ENCODE results near the gene NDUFV2.

NDUFV2 gene

DNA sequence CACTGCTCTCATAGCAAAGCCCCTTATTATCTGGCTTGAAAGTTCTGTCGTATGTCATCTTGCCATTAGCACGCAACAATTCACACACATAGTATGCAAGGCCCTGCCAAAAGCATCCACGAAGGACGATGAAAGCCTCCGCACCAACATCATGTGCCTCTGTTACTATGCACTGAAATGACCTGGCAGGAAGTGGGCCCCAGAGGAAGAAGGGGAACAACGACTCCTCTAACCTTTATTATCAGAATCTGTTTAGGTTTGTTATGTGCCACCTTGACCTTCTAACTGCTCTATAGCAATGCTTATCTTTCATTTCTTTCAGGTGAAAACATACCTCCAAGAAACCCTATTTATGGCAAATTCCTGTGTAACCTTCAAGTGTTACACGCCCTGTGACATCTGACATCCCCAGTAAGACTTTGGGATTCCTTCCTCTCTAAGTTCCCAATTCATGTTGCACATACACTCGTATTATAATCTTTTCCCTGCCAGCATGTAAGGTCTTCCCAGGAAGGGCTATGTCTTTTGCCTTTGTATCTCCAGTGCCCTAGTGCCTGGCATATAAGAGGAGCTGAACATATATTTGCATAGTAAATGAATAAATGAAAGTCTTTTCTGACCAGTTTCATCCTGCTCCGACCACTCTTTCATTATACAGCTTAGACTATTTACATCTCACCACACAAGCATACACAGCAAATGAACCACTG, 7.0 kb upstream of the NDUFV2 start:
- Histone ChIP-seq H3K36me3 (ENCODE audit: insufficient read depth, low read length) (no peaks in the 10 kb centered on the region), H2AFZ (ENCODE audit: low read depth, low read length) (peak overlapping the region; percentile 69), H3K4me1 (ENCODE audit: insufficient read depth, low read length) (peaks cover 25% of the 10 kb centered on the region), H3K27me3 (ENCODE audit: insufficient read depth, low read length) (no peaks in the 10 kb centered on the region), H3K4me3 (ENCODE audit: low read length) (no peak overlapping the region), H3K9me3 (ENCODE audit: low read length) (no peaks in the 10 kb centered on the region)

DNA sequence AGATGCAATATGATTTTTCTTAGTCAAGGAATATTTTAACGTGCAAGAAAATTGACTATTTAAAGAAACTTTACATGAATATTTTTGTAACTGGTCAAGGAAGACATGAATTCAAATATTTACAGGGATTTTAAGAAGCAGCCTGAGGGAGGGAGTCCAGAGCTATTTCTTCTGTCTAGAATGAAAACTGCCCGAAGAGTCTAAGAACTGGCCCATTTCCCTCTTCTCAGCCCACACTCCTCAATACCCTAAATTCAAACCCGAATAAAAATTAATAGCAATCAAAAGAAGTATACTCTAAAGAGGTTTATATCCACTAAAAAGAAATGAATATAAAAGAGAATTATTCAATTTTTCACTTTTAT, 6.5 kb upstream of the NDUFV2 start:
- Histone ChIP-seq H3K36me3 (ENCODE audit: insufficient read depth, low read length) (no peaks in the 10 kb centered on the region), H3K4me1 (ENCODE audit: insufficient read depth, low read length) (peaks cover 25% of the 10 kb centered on the region), H3K27me3 (ENCODE audit: insufficient read depth, low read length) (no peaks in the 10 kb centered on the region), H3K4me3 (ENCODE audit: low read length) (no peak overlapping the region), H2AFZ (ENCODE audit: low read depth, low read length) (peak overlapping the region; percentile 69), H3K9me3 (ENCODE audit: low read length) (no peaks in the 10 kb centered on the region)

GRCh38 chr18:9096685-9097084, 5.8 kb upstream of the NDUFV2 start:
- Histone ChIP-seq H3K27me3 (ENCODE audit: insufficient read depth, low read length) (no peaks in the 10 kb centered on the region), H2AFZ (ENCODE audit: low read depth, low read length) (no peak overlapping the region), H3K36me3 (ENCODE audit: insufficient read depth, low read length) (no peaks in the 10 kb centered on the region), H3K4me3 (ENCODE audit: low read length) (no peak overlapping the region), H3K4me1 (ENCODE audit: insufficient read depth, low read length) (peaks cover 25% of the 10 kb centered on the region), H3K9me3 (ENCODE audit: low read length) (no peaks in the 10 kb centered on the region)

DNA sequence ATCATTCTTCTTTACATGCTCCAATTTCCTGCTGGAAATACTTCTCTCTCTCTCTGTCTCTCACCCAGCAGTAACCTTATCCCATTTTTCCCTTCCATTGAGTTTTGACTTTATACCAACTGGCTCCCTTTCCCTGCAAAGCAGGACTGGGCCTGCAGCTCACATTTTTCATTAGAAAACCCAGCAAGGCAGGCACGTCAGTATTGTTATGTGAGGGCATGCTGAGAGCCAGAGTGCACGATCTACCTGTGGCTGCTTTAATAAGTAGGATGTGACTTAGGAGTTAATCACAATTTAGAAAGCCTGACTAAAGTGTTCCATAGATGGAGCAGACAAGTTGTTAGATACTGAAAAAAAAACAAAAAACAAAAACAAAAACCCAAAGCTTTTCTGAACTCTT, 5.2 kb upstream of the NDUFV2 start:
- Histone ChIP-seq H3K27me3 (ENCODE audit: insufficient read depth, low read length) (no peaks in the 10 kb centered on the region), H3K4me3 (ENCODE audit: low read length) (no peak overlapping the region), H3K9me3 (ENCODE audit: low read length) (no peaks in the 10 kb centered on the region)

GRCh38 chr18:9100796-9101195, 1.7 kb upstream of the NDUFV2 start:
- Histone ChIP-seq H3K27me3 (ENCODE audit: insufficient read depth, low read length) (no peaks in the 10 kb centered on the region), H2AFZ (ENCODE audit: low read depth, low read length) (no peak overlapping the region), H3K9me3 (ENCODE audit: low read length) (no peaks in the 10 kb centered on the region), H3K36me3 (ENCODE audit: insufficient read depth, low read length) (peaks cover 6% of the 10 kb centered on the region), H3K4me3 (ENCODE audit: low read length) (no peak overlapping the region), H3K4me1 (ENCODE audit: insufficient read depth, low read length) (peaks cover 33% of the 10 kb centered on the region)

More for the DNA sequence above, 5.2 kb upstream of the NDUFV2 start:
- H3K36me3 ChIP-seq (ENCODE audit: insufficient read depth, low read length): no peaks in the 10 kb centered on the region
- no peak overlapping the region for H2AFZ ChIP-seq (ENCODE audit: low read depth, low read length)
- H3K4me1 ChIP-seq (ENCODE audit: insufficient read depth, low read length): peaks cover 25% of the 10 kb centered on the region

DNA sequence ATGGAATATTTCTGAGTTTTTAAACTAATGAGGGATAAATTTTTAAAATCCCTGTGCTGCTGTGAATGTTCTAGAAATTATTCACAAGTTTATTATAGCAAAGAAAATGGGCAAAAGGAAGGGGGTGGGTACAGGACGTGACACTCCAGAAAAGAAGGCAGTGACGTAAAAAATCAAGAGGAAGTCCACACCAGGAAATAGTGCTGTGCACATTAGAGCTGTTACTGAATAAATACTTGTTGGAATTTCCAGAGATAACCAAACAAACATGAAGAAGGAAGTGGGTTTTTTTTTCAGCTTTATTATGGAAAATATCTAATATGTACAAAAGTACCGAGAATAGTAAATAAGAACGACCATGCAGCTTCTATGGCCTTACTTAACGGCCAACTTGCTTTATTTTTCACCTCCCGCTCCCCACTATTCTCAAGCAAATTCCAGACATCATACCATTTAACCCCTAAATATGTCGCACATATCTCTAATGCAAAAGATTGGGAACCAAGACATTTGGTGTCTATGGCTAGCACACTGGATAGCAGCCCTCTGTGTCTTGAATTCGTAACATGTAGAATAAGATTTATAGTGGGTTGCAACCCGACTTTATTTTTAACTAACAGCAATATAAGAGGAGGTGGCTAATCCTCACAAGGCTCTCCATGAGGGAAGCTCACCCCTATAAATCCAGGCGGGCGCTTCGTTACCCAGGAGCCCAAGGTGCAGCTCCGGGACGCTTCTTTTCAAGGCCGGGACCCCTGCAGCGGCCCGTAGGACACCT, 580 bp upstream of the NDUFV2 start:
- Histone ChIP-seq H3K36me3 (ENCODE audit: insufficient read depth, low read length) (peaks cover 12% of the 10 kb centered on the region), H3K27me3 (ENCODE audit: insufficient read depth, low read length) (no peaks in the 10 kb centered on the region), H2AFZ (ENCODE audit: low read depth, low read length) (peak overlapping the region; percentile 92), H3K4me3 (ENCODE audit: low read length) (peak overlapping the region; percentile 78), H3K9me3 (ENCODE audit: low read length) (no peaks in the 10 kb centered on the region), H3K4me1 (ENCODE audit: insufficient read depth, low read length) (peaks cover 38% of the 10 kb centered on the region)

- Histone ChIP-seq H3K27me3 (ENCODE audit: insufficient read depth, low read length) (no peaks in the 10 kb centered on the region), H3K4me1 (ENCODE audit: insufficient read depth, low read length) (peaks cover 41% of the 10 kb centered on the region), H3K36me3 (ENCODE audit: insufficient read depth, low read length) (peaks cover 12% of the 10 kb centered on the region), H3K9me3 (ENCODE audit: low read length) (no peaks in the 10 kb centered on the region), H3K4me3 (ENCODE audit: low read length) (peak overlapping the region; percentile 78), H2AFZ (ENCODE audit: low read depth, low read length) (peak overlapping the region; percentile 92)
Measured at GRCh38 chr18:9103376-9103873, 926 bp downstream of the NDUFV2 start.

DNA sequence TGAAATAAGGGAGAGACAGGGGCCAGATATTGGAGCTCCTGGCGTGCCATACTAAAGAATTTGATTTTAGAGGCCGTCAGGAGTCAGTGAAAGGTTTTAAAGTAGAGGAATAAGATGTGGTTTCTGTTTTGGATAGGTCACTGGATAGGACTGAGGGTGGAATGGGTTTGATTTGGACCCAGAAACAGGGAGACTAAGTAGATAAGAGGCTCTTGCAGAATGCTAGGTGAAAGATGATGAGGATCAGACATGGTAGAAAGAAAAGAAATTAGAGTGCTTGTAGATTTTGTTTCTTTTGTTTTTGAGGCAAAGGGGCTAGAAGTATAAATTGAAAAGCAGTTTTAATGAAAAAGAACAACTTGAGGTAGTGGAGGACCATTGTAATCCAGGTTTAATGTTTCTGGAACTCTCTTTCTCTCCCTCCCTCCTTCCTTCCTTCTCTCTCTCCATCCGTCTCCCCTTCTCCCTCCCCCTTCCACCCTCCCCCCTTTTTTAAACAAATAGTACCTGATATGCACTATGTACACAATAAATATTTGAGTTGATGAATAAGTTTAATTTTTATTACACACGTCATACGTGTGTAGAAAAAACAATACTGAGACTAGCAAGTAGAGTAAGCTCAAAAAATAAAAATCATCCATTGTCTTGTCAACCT, 1.9 kb downstream of the NDUFV2 start:
- H3K36me3 ChIP-seq (ENCODE audit: insufficient read depth, low read length): peaks cover 12% of the 10 kb centered on the region
- no peak overlapping the region for H2AFZ ChIP-seq (ENCODE audit: low read depth, low read length)
- peak overlapping the region; percentile 78 for H3K4me3 ChIP-seq (ENCODE audit: low read length)
- H3K27me3 ChIP-seq (ENCODE audit: insufficient read depth, low read length): no peaks in the 10 kb centered on the region
- peaks cover 47% of the 10 kb centered on the region for H3K4me1 ChIP-seq (ENCODE audit: insufficient read depth, low read length)
- H3K9me3 ChIP-seq (ENCODE audit: low read length): no peaks in the 10 kb centered on the region

GRCh38 chr18:9105420-9105819, 2.9 kb downstream of the NDUFV2 start:
- Histone ChIP-seq H3K4me1 (ENCODE audit: insufficient read depth, low read length) (peaks cover 42% of the 10 kb centered on the region), H3K9me3 (ENCODE audit: low read length) (no peaks in the 10 kb centered on the region), H3K36me3 (ENCODE audit: insufficient read depth, low read length) (peaks cover 15% of the 10 kb centered on the region), H3K4me3 (ENCODE audit: low read length) (peak overlapping the region; percentile 78), H2AFZ (ENCODE audit: low read depth, low read length) (no peak overlapping the region), H3K27me3 (ENCODE audit: insufficient read depth, low read length) (no peaks in the 10 kb centered on the region)

GRCh38 chr18:9106094-9106493, 3.6 kb downstream of the NDUFV2 start:
- peaks cover 42% of the 10 kb centered on the region for H3K4me1 ChIP-seq (ENCODE audit: insufficient read depth, low read length)
- no peaks in the 10 kb centered on the region for H3K27me3 ChIP-seq (ENCODE audit: insufficient read depth, low read length)
- H3K36me3 ChIP-seq (ENCODE audit: insufficient read depth, low read length): peaks cover 17% of the 10 kb centered on the region
- no peaks in the 10 kb centered on the region for H3K9me3 ChIP-seq (ENCODE audit: low read length)
- no peak overlapping the region for H3K4me3 ChIP-seq (ENCODE audit: low read length)
- no peak overlapping the region for H2AFZ ChIP-seq (ENCODE audit: low read depth, low read length)

DNA sequence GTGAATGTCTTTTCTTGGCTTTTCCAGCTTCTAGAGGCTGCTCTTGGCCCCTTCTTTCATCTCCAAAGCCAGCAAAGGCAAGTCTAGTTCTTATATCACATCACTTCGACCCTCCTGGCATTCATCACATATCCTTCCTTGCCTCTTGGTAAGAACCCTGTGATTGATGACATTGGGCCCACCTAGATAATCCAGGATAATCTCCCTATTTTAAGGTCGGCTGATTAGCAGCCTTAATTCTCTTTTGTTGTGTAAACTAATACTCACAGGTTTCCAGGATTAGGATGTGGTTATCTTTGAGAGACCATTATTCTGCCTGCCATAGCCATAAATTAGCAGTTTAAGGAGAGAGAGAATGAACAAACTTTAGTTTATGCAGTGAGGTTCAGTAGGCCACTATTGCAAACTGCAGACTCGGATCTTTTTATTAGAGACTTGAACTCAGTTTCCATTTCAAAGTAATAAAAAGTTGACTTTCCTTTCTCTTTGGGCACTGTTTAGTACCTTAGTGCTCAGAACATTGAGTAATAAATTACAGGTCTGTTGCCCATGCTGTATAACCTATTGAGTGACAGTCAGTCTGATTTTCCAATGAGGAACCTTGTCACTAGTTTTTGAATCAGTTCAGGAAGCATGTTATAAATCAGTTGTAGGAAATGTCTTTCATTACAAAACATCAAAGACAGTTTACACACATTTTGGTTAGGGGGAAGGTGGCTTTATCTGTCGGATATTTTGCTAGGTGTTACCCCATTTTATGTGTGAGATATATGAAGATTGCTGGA, 4.5 kb downstream of the NDUFV2 start:
- Histone ChIP-seq H3K9me3 (ENCODE audit: low read length) (no peaks in the 10 kb centered on the region), H3K4me1 (ENCODE audit: insufficient read depth, low read length) (peaks cover 42% of the 10 kb centered on the region), H3K27me3 (ENCODE audit: insufficient read depth, low read length) (no peaks in the 10 kb centered on the region), H3K36me3 (ENCODE audit: insufficient read depth, low read length) (peaks cover 20% of the 10 kb centered on the region), H2AFZ (ENCODE audit: low read depth, low read length) (no peak overlapping the region), H3K4me3 (ENCODE audit: low read length) (no peak overlapping the region)

DNA sequence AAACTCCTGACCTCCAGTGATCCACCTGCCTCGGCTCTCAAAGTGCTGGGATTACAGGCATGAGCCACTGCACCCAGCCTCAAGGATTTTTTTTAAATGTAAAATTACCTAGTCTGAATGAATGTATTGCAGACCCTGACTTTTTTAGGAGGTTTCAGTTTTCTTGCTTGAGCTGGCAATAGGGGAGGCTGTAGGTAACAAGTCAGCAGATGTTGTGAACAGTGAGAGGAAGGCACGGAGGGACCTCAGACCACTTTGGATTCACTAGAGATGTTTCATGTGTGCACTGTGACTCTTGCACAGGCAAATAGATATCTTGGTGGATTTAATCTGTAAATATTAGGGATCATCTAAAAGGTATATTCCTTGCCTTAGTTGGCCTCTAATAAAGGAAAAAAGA, 6.4 kb downstream of the NDUFV2 start:
- Histone ChIP-seq H3K36me3 (ENCODE audit: insufficient read depth, low read length) (peaks cover 20% of the 10 kb centered on the region), H3K4me1 (ENCODE audit: insufficient read depth, low read length) (peaks cover 37% of the 10 kb centered on the region), H3K4me3 (ENCODE audit: low read length) (no peak overlapping the region), H3K27me3 (ENCODE audit: insufficient read depth, low read length) (no peaks in the 10 kb centered on the region), H2AFZ (ENCODE audit: low read depth, low read length) (no peak overlapping the region), H3K9me3 (ENCODE audit: low read length) (no peaks in the 10 kb centered on the region)
